HEK293T (cell line): Measurements from ENCODE around the gene AOAH.

Source experiments
- BHLHE40 ChIP-seq: fragments of 450-650 bp; IDR thresholded peaks from 2 replicates; pipeline ENCODE4 v1.6.1; 2016; ENCODE audit warnings: mild to moderate bottlenecking, moderate library complexity, borderline replicate concordance
- CTBP1 ChIP-seq: fragments of 450-650 bp; IDR thresholded peaks from 2 replicates; pipeline ENCODE4 v1.6.1; 2016; ENCODE audit warnings: borderline replicate concordance
- ELF4 ChIP-seq: fragments of 450-650 bp; IDR thresholded peaks from 2 replicates; pipeline ENCODE4 v1.6.1; 2017; ENCODE audit warnings: antibody characterized with exemption
- FOXA1 ChIP-seq: fragments of 450-650 bp; IDR thresholded peaks from 2 replicates; pipeline ENCODE4 v1.6.1; 2016; ENCODE audit warnings: mild to moderate bottlenecking
- FOXM1 ChIP-seq: fragments of 450-650 bp; IDR thresholded peaks from 2 replicates; pipeline ENCODE4 v1.6.1; 2017; ENCODE audit warnings: mild to moderate bottlenecking, borderline replicate concordance
- HDGF ChIP-seq: fragments of 450-650 bp; IDR thresholded peaks from 2 replicates; pipeline ENCODE4 v1.6.1; 2017; ENCODE audit warnings: antibody characterized with exemption, borderline replicate concordance
- L3MBTL2 ChIP-seq: fragments of 450-650 bp; conservative IDR thresholded peaks from 2 replicates; pipeline ENCODE4 v1.6.1; 2016; ENCODE audit warnings: mild to moderate bottlenecking
- NFRKB ChIP-seq: fragments of 450-650 bp; IDR thresholded peaks from 2 replicates; pipeline ENCODE4 v1.6.1; 2016; ENCODE audit warnings: mild to moderate bottlenecking, moderate library complexity
- PKNOX1 ChIP-seq: fragments of 450-650 bp; IDR thresholded peaks from 2 replicates; pipeline ENCODE4 v1.6.1; 2016
- SP1 ChIP-seq: fragments of 450-650 bp; IDR thresholded peaks from 2 replicates; pipeline ENCODE4 v1.6.1; 2017
- TARDBP ChIP-seq: fragments of 450-650 bp; IDR thresholded peaks from 2 replicates; pipeline ENCODE4 v1.6.1; 2016
- ZNF384 ChIP-seq: fragments of 450-650 bp; IDR thresholded peaks from 2 replicates; pipeline ENCODE4 v1.6.1; 2016

GRCh38 chr7:36755484-36755883, 31.2 kb upstream of the AOAH start:
- TF ChIP-seq ELF4 (no peak), CTBP1 (no peak), HDGF (no peak), BHLHE40 (no peak), SP1 (no peak), L3MBTL2 (no peak), NFRKB (no peak), FOXM1 (no peak), PKNOX1 (no peak), FOXA1 (no peak), ZNF384 (no peak), TARDBP (no peak)
